D721Med (cell line): ENCODE results near the gene SPRED2.

Source experiments
- DNase-seq: peaks from one replicate; pipeline ENCODE4 v3.0.0; 2011; ENCODE audit warnings: low spot score; ENCODE audit not compliant: insufficient read length
- FAIRE-seq: peaks from 2 replicates; lab custom pipeline; 2011; peaks lifted over from hg19 to GRCh38; lab: Jason Lieb, UNC
- TF ChIP-seq, protein P1 (sequence below): IDR thresholded peaks from 2 replicates; pipeline ENCODE4 v1.5.1; 2012; ENCODE audit warnings: mild to moderate bottlenecking, control low read depth; ENCODE audit not compliant: insufficient read depth; ENCODE audit errors: missing control alignments

The SPRED2 gene

DNA sequence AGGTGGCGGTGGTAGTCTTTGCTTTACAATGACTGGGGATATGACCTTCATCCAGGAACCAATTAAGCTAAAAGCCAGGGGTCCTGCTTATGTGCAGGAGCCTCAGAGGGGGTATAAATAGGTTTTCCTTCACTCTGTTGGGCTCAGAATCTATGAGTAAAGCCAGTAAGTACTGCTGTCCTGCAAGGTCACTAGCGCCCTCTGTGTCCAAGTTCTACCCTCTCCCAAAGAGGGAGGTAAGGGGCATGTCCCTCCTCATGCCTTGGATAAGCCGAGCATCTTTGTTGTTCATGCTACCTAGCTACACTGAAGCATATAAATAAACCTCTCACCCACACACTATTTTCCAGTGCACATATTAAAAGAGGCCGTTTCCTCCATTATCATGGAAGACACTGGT lies 79.4 kb downstream of the SPRED2 start:
- TF ChIP-seq, protein P1, sequence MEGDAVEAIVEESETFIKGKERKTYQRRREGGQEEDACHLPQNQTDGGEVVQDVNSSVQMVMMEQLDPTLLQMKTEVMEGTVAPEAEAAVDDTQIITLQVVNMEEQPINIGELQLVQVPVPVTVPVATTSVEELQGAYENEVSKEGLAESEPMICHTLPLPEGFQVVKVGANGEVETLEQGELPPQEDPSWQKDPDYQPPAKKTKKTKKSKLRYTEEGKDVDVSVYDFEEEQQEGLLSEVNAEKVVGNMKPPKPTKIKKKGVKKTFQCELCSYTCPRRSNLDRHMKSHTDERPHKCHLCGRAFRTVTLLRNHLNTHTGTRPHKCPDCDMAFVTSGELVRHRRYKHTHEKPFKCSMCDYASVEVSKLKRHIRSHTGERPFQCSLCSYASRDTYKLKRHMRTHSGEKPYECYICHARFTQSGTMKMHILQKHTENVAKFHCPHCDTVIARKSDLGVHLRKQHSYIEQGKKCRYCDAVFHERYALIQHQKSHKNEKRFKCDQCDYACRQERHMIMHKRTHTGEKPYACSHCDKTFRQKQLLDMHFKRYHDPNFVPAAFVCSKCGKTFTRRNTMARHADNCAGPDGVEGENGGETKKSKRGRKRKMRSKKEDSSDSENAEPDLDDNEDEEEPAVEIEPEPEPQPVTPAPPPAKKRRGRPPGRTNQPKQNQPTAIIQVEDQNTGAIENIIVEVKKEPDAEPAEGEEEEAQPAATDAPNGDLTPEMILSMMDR = peak; percentile 22
- DNase-seq (no peak), FAIRE-seq (no peak)

DNA sequence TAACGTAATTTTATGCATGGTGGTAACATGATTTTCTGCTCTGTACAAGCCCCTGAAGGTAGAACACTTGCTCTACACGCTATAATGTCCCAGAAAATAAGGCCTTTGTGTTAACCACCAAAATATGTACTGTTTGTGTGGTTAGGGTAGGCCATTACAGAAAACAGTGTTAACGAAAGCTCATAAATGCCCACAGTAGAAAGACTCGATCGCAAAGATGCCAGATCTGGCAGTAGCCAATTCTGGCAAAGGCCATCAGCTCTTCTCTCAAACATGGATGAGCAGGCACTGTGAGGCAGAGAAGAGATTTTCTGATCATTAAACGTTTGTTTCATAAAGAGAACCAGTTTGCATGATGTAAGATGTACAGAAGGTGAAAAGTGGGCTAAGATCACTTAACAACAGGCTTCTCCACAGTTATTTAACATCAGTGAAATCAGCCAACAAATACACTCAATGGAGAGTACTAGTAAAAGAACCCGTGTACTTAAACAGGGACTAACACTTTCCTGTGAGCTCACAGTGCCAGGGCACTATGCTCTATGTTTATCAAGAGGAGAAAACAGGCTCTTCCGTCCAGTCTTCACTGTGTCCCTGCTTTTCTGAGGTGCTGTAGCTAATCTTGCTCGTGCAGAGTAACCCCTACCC lies 80.3 kb downstream of the SPRED2 start:
- TF ChIP-seq, protein P1 = no peak

DNA sequence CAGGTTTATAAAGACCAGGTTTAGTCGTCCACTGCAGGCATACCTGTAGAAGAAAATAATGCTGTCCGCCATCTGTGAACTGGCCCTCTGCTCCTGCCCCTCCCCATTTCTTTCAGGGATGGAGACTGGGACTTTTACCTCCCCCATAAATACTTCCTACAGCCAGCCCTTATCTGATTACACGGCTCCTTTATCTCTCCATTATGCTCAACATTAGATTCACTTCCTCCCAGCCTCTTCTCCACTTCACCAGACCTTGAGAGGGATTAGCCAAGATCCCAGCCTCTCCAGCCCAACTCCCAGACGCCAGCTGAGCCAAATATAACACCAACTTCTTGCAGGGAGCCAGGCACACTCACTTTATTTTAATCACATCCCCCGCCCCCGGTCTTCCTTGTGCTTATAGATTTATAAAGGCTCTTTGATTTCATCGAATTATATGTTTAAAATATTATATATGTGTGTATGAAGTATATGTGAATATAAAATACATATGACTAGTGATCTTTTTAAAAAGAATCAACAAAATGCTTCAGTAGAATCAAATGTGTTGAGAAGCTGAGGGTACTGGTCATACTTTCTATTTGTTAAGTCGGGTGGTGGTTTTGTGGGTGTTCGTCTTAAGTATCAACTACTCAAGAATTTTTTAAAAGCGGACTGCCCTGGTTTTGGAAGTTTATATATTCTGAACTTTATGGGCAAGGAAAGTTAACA lies 81.0 kb downstream of the SPRED2 start:
- FAIRE-seq (no peak), DNase-seq (no peak)
- TF ChIP-seq, protein P1 = no peak

More for the DNA sequence above, 80.3 kb downstream of the SPRED2 start:
- FAIRE-seq (no peak), DNase-seq (no peak)

DNA sequence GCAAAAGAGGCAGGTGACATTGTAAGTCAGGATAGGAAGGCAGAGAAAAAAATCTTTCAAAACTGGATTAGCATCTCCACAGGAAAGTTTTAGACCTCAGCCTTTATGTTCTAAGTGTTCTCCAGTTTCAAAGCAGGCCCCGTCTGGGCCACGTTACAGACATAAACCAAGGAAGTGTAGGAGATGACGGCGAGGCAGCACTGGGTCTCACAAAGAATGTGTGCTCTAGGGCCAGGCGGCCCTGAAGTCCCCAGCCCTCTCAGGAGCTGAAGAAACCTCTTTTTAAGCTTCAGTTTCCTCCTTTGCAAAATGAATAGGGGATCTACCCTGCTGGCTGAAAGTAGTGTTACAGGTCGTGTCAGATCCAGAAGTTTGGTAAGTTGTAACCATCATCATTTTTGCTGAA lies 81.7 kb downstream of the SPRED2 start:
- TF ChIP-seq, protein P1 = no peak
- DNase-seq = no peak
- FAIRE-seq = no peak

DNA sequence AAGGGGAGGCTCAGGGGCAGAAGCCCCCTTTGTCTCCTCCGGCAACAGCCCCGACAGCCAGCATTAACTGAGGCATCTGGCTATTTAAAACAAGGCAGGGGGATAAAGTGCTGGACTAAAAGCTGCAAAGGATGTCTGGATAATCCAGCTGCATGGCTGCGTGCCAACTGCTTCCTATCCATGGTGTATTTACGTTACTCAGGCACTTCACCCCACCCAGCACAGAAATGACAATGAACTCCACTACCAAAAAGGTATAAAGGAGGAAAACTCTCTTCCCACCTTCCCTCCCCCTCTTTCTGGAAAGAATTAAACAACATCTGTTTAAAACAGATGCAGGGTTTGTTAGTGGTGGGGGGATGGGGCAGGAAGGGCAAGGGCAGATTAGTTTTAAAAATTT lies 82.5 kb downstream of the SPRED2 start:
- FAIRE-seq = peak; percentile 29
- TF ChIP-seq, protein P1 = no peak
- DNase-seq = peak; percentile 41

DNA sequence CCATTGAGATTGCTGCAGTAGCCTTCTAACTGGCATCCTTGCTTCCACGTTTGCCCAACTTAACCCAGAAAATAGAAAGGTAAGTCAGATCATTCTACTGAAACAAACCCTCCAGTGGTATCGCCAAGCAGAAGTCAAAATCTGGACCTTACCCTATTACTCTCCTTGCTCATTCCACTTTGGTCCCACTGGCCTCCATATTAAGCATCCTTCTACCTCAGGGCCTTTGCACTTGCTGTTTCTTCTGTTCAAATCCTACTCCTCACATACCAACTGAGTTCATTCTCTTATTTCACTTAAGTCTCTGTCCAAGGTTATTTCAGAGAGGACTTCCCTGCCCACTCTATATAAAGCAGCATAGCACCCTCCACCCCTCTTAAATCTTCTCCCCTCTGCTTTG lies 84.5 kb downstream of the SPRED2 start:
- FAIRE-seq = no peak
- TF ChIP-seq, protein P1 = no peak
- no peak for DNase-seq

DNA sequence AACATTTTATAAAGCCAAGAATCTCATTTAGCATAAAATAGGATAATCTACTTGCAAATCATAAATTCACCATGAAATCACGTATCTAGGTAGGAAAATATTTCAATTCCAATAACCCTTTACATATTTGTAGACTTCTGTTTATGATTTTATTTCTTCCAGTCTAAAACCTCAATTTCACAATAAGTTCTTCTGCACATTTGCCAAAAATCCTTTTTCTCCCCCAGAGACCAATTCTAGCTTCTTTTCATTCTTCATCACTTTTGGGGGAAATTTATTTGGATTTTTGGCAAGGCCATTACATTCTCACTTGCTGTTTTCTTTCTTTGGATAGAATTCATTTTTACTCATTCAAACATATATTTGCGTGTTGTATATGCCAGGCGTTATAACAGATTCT lies 86.8 kb downstream of the SPRED2 start:
- TF ChIP-seq, protein P1 = no peak
- DNase-seq (no peak), FAIRE-seq (no peak)
